Measurements from ENCODE around the gene AUTS2.

AUTS2 gene

DNA sequence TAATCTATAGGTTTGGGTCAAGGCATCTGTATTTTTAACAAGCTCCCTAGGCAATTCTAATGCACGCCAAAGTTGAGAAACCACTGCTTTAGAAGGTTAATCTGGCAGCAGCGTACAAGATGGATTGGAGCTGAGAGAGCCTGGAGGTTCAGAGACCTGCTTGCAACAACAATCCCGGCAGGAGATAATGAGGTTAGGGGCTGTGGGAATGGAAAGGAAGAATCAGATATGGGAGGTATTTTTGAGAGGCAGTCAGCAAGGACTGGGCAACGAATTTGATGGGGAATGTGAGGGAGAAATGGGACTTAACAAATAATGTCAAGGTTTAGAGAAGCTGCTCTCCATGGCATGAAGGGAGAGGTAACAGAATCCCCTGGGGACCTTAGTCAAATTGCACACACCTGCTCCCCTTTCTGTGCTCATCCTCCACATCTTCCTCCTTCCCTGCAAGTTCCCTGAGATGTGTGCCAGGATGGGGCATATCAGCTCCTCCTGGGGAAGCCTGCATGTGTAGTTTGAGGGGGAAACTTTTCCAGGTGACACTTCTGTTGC is 802.6 kb downstream of the AUTS2 start:
- FAIRE-seq, result no peak
- no peak for DNase-seq (ENCODE audit: low spot score)

DNA sequence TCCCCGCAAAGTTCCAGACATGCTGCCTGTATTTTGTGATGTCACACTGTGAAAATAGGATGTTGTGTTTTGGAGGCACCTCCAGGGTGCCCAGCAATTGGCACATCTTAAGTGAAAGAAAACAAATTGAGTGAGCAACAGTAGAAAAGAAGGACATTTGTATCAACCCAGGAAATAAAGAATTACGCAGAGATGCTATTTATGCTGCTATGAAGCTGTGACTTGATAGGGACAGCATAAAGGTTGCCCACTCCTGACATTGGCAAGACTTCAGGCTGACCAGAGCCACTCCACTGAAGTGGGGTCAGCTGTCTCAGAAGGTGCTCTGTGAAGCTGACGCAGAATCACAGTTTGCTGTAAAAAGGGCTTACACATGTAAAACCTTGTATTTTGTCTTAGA is 803.8 kb downstream of the AUTS2 start:
- FAIRE-seq (no peak), DNase-seq (ENCODE audit: low spot score) (no peak)

DNA sequence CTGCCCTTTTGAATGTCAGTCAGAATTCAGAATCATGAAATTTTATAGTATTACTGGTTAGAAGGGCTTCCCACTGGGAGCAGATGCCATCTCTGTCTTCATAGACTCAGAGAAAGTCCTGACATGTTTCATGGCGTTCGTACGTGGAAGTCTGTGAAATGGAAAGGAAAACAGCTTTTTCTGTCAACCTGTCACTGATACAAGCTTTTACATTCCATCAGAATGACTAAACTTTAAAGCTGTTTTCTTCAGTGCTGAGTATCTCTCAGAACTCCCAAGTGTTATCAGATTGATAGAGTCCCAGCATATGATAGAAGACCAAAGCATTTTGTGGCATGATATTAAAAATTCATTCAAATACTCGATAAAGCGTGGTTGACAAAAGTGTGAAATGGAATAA is 807.0 kb downstream of the AUTS2 start:
- no peak for FAIRE-seq
- DNase-seq (ENCODE audit: low spot score), result no peak

DNA sequence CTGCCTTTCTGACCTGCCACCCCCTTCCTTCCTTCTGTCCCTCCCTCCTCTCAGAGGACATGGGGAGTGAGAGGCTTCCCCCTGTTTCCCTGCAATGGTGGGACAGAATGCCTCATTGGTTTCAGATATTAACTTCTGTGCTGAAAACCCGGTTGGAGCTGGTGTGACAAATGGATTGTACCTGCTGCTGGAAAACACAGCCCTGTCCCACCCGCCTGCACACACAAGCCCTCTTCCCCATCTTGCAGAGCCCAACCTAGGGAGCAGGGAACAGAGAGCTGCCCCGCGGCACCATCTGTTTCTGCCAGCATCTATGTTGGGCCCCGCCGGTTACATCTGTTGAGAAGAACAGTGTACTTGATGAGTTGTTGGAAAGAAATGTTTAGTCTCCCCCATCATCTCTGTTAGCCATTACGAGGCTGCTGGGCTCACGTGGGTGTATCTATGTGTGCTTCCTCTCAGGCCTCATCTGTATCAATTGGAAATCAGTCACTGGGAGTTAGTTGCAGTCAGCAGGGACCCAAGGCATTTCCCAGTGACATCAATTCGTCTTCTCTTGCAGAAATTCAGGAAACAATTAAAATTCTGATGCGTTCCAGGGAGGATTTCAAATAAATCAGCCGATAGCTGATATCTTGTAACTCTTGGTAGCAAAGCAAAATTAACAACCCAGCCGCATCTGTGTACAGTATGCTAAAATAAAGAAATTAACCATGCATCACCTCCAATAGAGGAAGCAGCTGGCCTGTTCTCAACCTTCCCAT is 808.1 kb downstream of the AUTS2 start:
- DNase-seq (ENCODE audit: low spot score), result no peak

DNA sequence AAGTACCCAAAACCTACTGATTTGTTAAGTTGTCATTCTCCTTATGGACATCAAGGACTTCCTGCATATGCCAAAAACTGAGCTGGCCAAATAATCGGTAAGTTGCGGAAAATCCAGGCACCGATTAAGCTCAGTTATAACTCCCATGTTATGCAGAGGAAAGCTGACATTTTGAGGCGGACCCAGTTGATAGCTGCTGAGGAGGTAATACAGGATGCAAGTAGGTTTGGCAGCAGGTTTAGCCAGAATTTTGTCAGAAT is 808.6 kb downstream of the AUTS2 start:
- FAIRE-seq, result no peak

More for the DNA sequence above, 808.1 kb downstream of the AUTS2 start:
- no peak for FAIRE-seq

DNA sequence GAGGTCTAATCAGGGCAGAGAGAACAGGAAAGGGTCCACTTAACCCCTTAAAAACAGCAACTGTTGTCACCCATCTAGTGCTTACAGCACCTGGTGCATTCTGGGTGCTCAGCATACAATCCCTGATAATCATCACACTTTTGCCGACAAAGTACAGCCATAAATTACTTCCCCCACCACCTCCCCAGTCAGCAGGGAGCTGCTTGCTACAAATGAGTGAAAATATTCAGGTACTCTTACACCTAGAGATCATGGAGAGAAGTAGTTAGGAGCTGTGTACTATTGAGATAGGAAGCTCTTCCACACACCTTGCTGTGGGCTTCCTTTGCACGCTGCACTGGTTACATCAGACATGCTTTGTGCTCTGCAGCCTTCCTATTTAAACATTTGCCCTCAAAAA is 810.2 kb downstream of the AUTS2 start:
- no peak for FAIRE-seq
- DNase-seq (ENCODE audit: low spot score), result no peak

More for the DNA sequence above, 808.6 kb downstream of the AUTS2 start:
- no peak for DNase-seq (ENCODE audit: low spot score)

DNA sequence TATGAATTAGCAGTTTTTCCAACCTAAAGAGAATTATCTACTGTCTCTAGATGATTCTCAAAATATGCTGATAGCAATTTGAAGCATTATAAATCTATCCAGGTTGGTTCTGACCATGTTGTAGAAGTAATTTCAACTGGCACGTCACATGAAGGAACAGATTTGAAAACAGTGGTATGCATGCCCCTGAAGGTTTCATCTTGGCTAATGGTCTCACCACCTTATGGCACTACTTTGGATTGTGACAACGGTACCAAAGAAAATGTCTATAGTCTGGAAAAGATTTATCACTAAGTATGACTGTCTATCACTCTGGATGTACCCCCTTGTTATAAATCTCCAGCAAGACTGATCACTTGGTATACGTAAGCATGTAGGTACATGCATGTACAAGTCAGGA is 810.6 kb downstream of the AUTS2 start:
- DNase-seq (ENCODE audit: low spot score) (no peak), FAIRE-seq (no peak)

DNA sequence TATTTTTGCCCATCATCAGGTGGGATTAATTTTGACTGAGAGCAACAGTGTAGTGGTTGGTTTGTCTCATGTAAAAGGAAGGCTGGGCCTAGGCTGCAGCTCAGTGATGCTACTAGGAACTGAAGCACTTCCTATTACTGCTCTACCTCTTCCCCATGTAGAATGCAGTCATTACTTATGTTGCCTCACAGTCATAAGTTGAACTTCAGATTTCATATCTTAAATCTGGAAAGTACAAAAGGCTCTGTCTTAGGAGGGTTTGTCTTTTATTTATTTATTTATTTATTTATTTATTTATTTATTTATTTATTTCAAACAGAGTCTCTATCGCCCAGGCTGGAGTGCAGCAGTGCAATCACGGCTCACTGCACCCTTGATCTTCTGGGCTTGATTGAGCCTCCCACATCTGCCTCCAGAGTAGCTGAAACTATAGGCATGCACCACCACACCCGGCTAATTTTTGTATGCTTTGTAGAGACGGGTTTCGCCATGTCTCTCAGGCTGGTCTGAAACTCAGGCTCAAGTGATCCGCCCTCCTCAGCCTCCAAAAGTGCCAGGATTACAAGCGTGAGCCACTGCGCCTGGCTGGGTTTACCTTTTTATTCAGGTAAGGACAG is 812.0 kb downstream of the AUTS2 start:
- FAIRE-seq (no peak), DNase-seq (ENCODE audit: low spot score) (no peak)

DNA sequence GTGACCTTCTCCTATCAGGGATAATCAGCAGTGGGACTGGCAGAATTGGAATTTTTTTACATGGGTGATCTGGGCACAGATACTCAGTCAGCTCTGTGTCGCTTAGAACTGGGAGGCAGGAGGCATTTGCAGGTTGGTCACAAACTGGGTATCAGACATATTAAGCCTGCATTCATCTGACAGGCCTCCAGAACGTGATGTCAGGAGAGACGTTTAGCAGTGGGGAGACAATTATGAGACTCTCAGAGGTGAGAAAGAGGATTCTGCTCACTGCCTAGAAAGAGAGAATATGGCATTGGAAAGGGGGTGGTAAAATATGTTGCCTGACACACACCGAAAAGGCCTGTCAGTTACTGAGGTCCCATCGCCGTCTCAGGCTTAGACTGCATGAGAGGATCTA is 816.1 kb downstream of the AUTS2 start:
- DNase-seq (ENCODE audit: low spot score) (no peak), FAIRE-seq (no peak)

DNA sequence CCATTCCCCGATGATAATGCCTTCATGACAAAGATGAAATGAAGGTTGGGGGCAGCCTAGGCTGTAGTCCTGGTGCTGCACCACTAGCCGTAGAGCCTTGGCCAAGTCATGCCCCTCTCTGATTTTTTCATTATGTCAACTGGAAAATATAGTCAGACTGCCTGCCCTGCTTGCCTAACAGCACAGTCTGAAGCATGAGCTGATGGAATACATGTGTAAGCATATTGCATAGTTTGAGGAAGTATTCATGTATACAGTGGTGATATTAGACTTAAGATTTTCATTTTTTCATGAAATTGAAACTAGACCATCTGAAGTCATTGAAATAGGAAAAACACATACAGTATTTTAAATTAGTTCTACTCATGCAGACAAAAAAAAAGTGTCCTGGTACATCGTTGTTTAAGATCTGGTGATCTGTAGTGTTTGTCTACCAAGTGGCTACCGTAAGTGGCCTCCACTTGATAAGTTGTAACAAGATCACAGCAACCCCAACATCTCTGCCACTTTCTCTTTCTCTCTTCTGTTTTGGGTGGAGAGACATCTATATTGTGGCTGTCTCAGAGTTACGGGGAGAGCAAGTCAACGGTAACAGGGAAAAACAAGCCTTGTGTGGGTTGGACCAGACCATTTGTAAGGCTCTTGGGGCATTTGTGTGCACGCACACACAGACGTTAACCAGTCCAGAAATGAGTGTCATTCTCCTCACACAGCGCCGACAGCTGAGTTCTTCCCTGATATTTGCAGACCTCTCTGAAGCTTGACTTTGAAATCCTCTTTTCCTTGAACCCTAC is 817.1 kb downstream of the AUTS2 start:
- DNase-seq (ENCODE audit: low spot score) (no peak), FAIRE-seq (no peak)

DNA sequence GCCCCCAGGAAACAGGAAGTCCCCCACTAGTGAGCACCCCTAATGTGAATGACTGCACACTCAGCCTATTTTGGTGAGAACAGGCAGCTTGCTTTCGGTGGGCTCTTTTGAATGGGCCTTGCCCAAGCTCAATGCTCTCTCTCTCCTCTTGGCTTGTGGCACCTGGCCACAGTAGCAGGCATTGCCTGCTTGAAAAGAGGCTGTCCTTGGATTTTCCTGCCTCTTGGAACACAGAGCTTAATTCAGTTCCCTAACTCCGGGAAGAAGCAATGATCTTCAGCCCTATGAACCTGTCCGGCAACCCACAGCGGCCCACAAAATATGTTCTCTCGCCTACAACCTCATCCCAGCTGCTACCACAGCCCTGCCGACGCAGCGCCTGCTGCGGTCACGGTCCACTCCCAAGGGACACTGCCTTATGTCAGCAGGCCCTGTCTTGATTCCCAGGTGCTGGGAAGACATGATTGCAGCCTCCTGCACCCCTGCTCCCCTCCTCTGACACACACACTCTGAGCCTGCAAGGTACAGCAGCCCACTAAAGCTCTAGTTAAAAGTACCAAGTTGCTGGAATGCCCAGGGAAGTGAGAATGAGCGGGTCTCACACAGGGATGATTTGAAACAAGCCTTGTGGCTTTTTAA is 818.2 kb downstream of the AUTS2 start:
- FAIRE-seq (no peak), DNase-seq (ENCODE audit: low spot score) (no peak)

DNA sequence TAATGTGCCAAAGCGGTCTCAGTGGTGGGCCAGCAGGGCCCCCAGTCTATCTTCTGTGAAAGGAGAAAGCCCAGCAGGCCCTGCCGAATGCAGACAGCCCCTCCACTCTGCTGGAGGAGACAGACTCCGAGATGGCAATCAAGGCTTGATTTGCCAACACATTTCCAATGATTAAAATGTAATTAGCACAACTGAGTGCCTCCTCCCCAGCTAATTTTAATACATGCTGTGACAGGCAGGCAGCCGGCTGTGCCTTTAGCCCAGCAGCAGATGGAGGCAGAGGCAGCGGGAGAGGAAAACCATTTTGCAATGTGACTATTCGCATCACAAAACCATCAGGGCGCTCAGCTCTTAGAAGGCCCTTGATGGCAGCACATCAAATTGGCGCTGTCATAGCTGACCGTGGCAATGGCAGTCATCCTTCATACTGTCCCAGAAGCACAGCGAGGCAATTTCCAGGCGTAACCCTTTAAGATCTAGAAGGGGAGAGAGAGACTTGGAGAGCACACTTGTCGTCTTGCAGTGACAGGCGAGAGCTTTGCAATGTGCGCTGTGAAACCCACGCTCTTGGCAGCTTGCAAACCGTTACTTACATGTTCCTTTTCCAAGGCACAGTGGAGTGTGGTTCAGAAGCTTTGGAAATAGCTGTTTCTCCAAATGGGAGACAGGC is 818.8 kb downstream of the AUTS2 start:
- DNase-seq (ENCODE audit: low spot score), result no peak
- no peak for FAIRE-seq

DNA sequence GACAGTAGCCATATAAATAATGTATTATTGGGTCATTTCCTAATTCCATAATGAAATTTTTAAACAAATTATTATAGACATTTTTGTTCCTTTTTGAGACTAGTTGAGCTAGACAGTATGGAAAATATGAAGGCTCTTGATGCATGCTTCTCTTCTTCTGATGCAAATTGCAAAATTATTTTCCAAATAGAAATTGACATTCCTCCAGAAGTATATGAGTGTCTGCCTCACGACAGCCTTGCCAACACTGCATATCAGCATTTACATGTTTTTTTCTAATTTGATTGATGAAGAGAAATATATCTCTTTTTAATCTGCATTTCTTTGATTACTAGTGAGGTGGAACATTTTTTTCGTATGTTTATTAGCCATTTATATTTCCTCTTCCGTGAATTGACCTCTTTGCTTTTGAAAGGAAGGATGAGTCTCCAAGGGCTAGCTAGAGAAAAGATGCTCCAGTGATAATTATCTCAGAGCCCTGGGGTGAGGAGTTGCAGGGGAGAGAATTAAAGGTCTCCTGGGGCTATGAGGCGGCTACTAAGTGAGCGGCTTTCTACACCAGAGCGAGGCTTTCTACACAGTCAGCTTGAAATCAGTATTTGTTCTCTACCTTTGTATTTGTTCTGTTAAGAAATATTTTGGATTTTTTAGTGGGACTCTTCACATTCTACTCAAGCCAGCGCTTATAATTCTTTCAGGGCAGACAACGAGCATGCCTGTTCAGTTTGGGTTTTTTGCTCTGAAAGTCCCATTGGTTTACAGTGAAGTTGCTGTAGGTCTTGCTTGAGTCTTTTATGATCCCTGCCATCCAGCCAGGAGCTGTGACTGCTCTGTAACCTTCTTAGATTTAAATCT is 821.5 kb downstream of the AUTS2 start:
- DNase-seq (ENCODE audit: low spot score), result no peak
- no peak for FAIRE-seq

DNA sequence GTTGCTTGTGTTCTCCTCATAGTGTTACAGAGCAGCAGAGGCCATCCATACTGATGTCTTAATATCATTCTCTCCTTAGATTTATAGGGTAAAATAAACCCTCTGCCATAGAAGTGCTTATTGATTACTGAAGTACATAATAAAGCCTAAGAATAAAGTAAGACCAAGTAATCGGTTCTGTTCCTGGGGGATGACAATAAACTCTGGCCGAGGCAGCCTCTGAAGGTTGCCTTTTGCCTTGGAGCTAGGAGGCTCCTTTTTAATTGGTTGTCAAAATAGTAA is 822.0 kb downstream of the AUTS2 start:
- DNase-seq (ENCODE audit: low spot score), result no peak
- FAIRE-seq, result no peak

DNA sequence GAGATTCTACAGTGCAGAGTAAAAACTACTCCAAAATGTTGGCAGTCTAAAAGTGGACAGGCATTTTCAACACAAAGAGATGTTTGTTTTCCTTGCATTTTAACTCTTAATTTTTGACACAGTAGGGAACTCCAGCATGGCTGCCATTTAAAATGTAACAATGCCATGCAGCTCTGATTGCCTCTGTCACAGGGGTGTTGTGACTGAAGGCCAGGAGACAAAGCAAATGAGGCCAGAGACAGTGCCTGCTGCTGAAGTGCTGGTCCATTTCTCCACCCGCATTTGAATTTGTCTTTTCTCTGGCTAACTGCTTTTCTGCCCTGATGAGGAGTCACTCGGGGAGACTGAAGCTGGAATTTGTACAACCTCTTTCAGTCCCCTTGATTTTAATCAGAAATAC is 823.0 kb downstream of the AUTS2 start:
- DNase-seq (ENCODE audit: low spot score), result no peak
- FAIRE-seq, result no peak

DNA sequence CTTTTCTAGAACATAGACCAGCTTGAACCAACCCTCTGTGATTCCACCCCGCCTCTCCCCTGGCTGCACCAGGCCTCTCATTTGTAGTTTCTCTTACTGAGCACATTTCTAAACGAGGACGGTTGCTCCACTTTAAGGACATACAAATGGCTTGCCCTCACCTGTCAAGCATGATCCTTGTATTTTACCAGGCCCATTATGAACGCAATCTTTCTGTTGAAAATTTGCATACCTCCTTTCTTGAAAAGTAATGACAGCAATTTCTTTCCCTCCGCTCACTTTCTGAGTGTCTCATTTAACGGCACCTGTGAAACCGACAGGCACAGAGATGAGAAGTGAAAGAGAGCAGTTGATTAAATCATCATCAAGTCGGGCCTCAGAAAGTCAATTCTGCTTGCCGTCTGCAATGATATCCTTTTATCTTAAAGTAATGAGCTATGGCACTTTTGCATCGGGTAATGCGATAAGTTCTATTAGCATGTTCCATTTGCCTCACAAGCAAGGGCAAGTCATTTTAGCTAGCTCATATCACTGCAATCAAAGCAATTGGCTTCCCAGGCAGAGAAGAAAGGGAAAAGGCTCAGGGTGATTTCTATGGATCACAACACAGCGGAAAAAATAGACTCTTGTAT is 828.1 kb downstream of the AUTS2 start:
- no peak for DNase-seq (ENCODE audit: low spot score)
- no peak for FAIRE-seq

DNA sequence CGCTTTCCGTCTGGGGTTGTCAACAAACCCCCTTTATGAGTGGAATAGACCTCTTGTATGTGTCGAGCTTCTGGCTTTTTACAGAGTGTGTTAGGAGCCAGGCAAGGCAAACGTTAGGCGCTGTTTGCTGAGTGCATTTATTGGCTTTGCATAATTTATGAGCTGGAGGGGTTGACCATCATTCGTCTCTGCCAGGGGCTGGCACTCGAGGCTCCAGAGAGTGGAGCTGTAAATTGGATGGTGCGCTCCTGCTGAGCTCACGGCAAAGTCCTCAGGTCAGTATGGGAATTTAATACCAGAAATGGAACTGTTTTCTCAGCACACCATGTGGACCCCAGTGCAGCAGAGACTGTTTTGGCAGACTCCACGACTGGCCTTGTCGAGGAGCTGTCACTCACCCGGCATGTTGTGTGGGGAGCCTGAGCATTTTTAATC is 834.3 kb downstream of the AUTS2 start:
- FAIRE-seq (no peak), DNase-seq (ENCODE audit: low spot score) (no peak)

DNA sequence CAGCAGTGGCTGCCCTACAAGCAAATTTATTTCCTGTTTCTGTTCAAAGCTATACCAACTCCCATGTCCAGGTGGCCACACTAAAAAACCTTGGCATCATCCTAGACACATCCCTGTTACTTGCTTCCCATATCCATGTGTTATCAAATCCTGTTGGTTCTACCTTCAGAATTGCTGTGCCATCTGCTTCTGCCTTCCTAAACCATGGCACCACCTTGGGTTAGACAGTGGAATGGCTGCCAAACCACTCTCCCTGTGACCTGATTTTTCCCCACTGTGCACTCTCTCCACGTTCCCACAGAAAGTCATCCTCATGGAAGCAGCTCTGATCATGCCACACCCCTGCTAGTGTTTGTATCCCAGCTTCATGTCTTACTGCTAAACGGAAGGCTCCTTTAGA is 836.1 kb downstream of the AUTS2 start:
- no peak for DNase-seq (ENCODE audit: low spot score)
- no peak for FAIRE-seq

DNA sequence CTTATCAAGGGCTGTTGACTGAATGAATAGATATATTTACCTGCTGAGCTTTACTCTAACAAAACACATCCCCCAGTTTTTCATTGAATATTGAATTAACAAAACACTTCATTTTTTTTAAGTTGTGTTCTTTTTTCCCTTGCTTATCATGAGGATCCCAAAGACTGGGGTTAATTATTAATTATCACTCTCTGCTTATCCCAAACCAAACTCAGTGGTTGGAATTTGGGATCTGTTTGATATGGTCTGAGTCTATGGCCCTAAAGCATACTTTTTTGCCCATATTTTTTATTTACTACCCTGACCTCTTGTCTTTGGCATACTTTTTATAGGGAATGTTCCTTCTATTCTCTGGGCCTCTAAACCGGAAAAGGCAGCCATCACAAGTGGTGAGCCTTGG is 836.5 kb downstream of the AUTS2 start:
- DNase-seq (ENCODE audit: low spot score) (no peak), FAIRE-seq (no peak)

DNA sequence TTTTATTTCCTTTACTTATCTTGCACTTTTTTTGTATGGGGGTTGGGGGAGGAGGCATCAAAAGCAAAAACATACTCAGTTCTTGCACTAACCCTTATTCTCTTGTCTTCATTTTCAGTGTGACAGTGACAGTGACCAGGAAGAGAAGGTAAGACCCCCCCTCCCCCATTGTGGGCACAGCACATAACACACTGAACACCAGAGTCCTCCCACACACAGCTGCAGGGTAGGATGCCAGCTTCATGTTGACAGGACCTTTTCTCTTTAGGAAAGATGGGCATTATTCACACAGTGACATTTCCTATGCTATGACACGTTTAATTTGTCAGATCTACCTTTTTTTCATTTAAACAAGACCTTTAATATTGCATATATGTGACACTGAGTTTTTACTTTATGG is 837.4 kb downstream of the AUTS2 start:
- FAIRE-seq (no peak), DNase-seq (ENCODE audit: low spot score) (no peak)
